SK-N-SH (cell line): Measurements from ENCODE around the gene UBE2D1. TPM values are rescaled to one million over a fixed set of nuclear protein-coding genes. Genes with fewer than 3 reads are reported as not detected.

Source experiments
- CTCF ChIA-PET: fragments of 300-600, 350-600 bp; formaldehyde crosslinking; extraction: SDS; loops from one replicate; lab custom pipeline; 2021; lab: Yijun Ruan, JAX
- POLR2A ChIA-PET: fragments of 350-600 bp; sonication (Branson Sonifier 250); formaldehyde crosslinking; extraction: SDS; loops from one replicate; lab custom pipeline; 2020; ENCODE audit warnings: antibody characterized with exemption, inconsistent platforms; lab: Yijun Ruan, JAX
- DNase-seq: peaks from one replicate; pipeline ENCODE4 v3.0.0; 2012
- H2AFZ ChIP-seq: fragments of 200-600 bp; sonication (generic); 2 replicates; pipeline ENCODE4 v1.8.1; 2016; ENCODE audit warnings: antibody characterized with exemption, mild to moderate bottlenecking, low read depth
- H3F3A ChIP-seq: fragments of 200-600 bp; sonication (generic); replicated peaks from 2 replicates; pipeline ENCODE3; 2016; ENCODE audit warnings: antibody characterized with exemption, mild to moderate bottlenecking; ENCODE audit not compliant: insufficient read depth
- H3K27ac ChIP-seq, 2 experiments: fragments of 200-500 bp in 1 of 2; fragments of 200-600 bp in 1 of 2; sonication (Bioruptor generic) in 1 of 2; sonication (generic), shearing (Covaris generic) in 1 of 2; 2 replicates each; pipeline versions ENCODE4 v1.5.1 to v1.6.1; 2014 to 2016; ENCODE audit warnings: low read depth in 2 of 2, inconsistent platforms in 1 of 2, low read length in 1 of 2, mild to moderate bottlenecking in 1 of 2, mixed read lengths in 1 of 2
- H3K27me3 ChIP-seq: fragments of 200-600 bp; sonication (generic), shearing (Covaris generic); 2 replicates; pipeline ENCODE4 v1.6.1; 2016; ENCODE audit warnings: mixed run types; ENCODE audit not compliant: insufficient read depth
- H3K36me3 ChIP-seq, 2 experiments: fragments of 200-500 bp in 1 of 2; fragments of 200-600 bp in 1 of 2; sonication (Bioruptor generic) in 1 of 2; sonication (generic) in 1 of 2; replicated peaks in 1 of 2; 2 replicates each; pipeline versions ENCODE3 to v1.5.1; 2014 to 2016; ENCODE audit warnings: low read length in 1 of 2, mild to moderate bottlenecking in 1 of 2; ENCODE audit not compliant: insufficient read depth in 2 of 2, control insufficient read depth in 1 of 2
- H3K4me1 ChIP-seq, 2 experiments: fragments of 200-500 bp in 1 of 2; fragments of 200-600 bp in 1 of 2; sonication (Bioruptor generic) in 1 of 2; sonication (generic), shearing (Covaris generic) in 1 of 2; 2 replicates each; pipeline versions ENCODE4 v1.5.1 to v1.6.1; 2014 to 2016; ENCODE audit warnings: low read depth in 1 of 2, low read length in 1 of 2, mixed run types in 1 of 2; ENCODE audit not compliant: insufficient read depth in 2 of 2, control insufficient read depth in 1 of 2
- H3K4me2 ChIP-seq: fragments of 200-600 bp; sonication (generic), shearing (Covaris generic); 2 replicates; pipeline ENCODE4 v1.6.1; 2017; ENCODE audit warnings: mixed run types
- H3K4me3 ChIP-seq, 2 experiments: fragments of 200-500 bp in 1 of 2; fragments of 200-600 bp in 1 of 2; sonication (Bioruptor generic) in 1 of 2; sonication (generic), shearing (Covaris generic) in 1 of 2; 2 replicates each; pipeline versions ENCODE4 v1.5.1 to v1.8.1; 2014 to 2016; ENCODE audit warnings: low read depth in 2 of 2, inconsistent platforms in 1 of 2, low read length in 1 of 2, mild to moderate bottlenecking in 1 of 2, mixed read lengths in 1 of 2, moderate library complexity in 1 of 2
- H3K79me2 ChIP-seq: fragments of 200-600 bp; sonication (generic); 2 replicates; pipeline ENCODE4 v1.8.1; 2017; ENCODE audit warnings: mild to moderate bottlenecking; ENCODE audit not compliant: insufficient read depth
- H3K9ac ChIP-seq: fragments of 200-600 bp; sonication (generic); 2 replicates; pipeline ENCODE4 v1.6.1; 2017; ENCODE audit warnings: mixed run types
- H3K9me2 ChIP-seq: fragments of 200-600 bp; sonication (generic); 2 replicates; pipeline ENCODE4 v1.6.1; 2017; ENCODE audit warnings: mixed run types
- H3K9me3 ChIP-seq: fragments of 200-600 bp; sonication (generic); 2 replicates; pipeline ENCODE4 v1.6.1; 2017; ENCODE audit warnings: mixed run types, mild to moderate bottlenecking, moderate library complexity
- H4K20me1 ChIP-seq: fragments of 200-600 bp; sonication (generic); 2 replicates; pipeline ENCODE4 v1.6.1; 2017; ENCODE audit warnings: mild to moderate bottlenecking, mixed run types; ENCODE audit not compliant: insufficient read depth
- EP300 ChIP-seq, 2 experiments: IDR thresholded peaks; 2 replicates each; pipeline versions ENCODE4 v1.4.0 to v1.6.1; 2012; ENCODE audit warnings: borderline replicate concordance in 1 of 2, low read depth in 1 of 2, low read length in 1 of 2
- FOSL2 ChIP-seq: IDR thresholded peaks from 2 replicates; pipeline ENCODE4 v1.4.0; 2012; ENCODE audit warnings: low read depth, mild to moderate bottlenecking, moderate library complexity, borderline replicate concordance
- GABPA ChIP-seq: IDR thresholded peaks from 2 replicates; pipeline ENCODE4 v1.4.0; 2012; ENCODE audit warnings: low read depth, mild to moderate bottlenecking
- GATA2 ChIP-seq: sonication (generic); formaldehyde crosslinking; IDR thresholded peaks from 2 replicates; pipeline ENCODE4 v1.5.0; 2020; ENCODE audit warnings: mild to moderate bottlenecking, missing genetic modification reagents
- JUND ChIP-seq: IDR thresholded peaks from 2 replicates; pipeline ENCODE4 v1.4.0; 2012
- RCOR1 ChIP-seq: fragments of 150-350 bp; IDR thresholded peaks from 2 replicates; pipeline ENCODE4 v1.6.1; 2017; ENCODE audit warnings: antibody characterized with exemption, low read length
- RXRA ChIP-seq: IDR thresholded peaks from 2 replicates; pipeline ENCODE4 v1.4.0; 2012; ENCODE audit warnings: low read depth, mild to moderate bottlenecking, borderline replicate concordance
- SMC3 ChIP-seq: IDR thresholded peaks from 2 replicates; pipeline ENCODE4 v1.6.1; 2012; ENCODE audit warnings: low read depth, low read length, improper control_type of control experiment
- TAF1 ChIP-seq: IDR thresholded peaks from 2 replicates; pipeline ENCODE4 v1.6.1; 2012; ENCODE audit warnings: low read depth, mild to moderate bottlenecking, low read length, moderate library complexity, borderline replicate concordance
- TCF12 ChIP-seq: IDR thresholded peaks from 2 replicates; pipeline ENCODE4 v1.4.0; 2012
- WGBS: methylation state at CpG from one replicate; pipeline ENCODE4 v1.1.6; 2017; ENCODE audit warnings: low lambda C conversion rate; 5-methylcytosine and 5-hydroxymethylcytosine counted together
- polyA plus RNA-seq, 3 experiments: library from polyadenylated mRNA; depleted of rRNA; stranded (reverse); fragments of >200 nt; gene quantifications; 2 replicates each; pipeline ENCODE4 v1.2.3, GENCODE V29; 2012
- TF ChIP-seq, protein P1 (sequence below): fragments of 150-350 bp; IDR thresholded peaks from 2 replicates; pipeline ENCODE4 v1.6.1; 2016; ENCODE audit warnings: mild to moderate bottlenecking, low read depth, low read length
- TF ChIP-seq, protein P2 (sequence below): IDR thresholded peaks from 2 replicates; pipeline ENCODE4 v1.4.0; 2012; ENCODE audit warnings: low read depth
- TF ChIP-seq, protein P3 (sequence below): fragments of 150-350 bp; IDR thresholded peaks from 2 replicates; pipeline ENCODE4 v1.6.1; 2017; ENCODE audit warnings: antibody characterized with exemption, low read length, low read depth, borderline replicate concordance

Gene UBE2D1
- polyA plus RNA-seq, 1 of the 3 experiments (the other 2 are of a cell fraction): 8.7 TPM

GRCh38 chr10:58322835-58323209, 12.0 kb upstream of the UBE2D1 start (continued):
- TF ChIP-seq GATA2 (CRISPR knock-in tag) (no peak), TAF1 (no peak), FOSL2 (no peak), SMC3 (no peak)
- TF ChIP-seq, protein P1, sequence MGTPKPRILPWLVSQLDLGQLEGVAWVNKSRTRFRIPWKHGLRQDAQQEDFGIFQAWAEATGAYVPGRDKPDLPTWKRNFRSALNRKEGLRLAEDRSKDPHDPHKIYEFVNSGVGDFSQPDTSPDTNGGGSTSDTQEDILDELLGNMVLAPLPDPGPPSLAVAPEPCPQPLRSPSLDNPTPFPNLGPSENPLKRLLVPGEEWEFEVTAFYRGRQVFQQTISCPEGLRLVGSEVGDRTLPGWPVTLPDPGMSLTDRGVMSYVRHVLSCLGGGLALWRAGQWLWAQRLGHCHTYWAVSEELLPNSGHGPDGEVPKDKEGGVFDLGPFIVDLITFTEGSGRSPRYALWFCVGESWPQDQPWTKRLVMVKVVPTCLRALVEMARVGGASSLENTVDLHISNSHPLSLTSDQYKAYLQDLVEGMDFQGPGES: no peak
- TF ChIP-seq, all 33 proteins: peak for 0

DNA sequence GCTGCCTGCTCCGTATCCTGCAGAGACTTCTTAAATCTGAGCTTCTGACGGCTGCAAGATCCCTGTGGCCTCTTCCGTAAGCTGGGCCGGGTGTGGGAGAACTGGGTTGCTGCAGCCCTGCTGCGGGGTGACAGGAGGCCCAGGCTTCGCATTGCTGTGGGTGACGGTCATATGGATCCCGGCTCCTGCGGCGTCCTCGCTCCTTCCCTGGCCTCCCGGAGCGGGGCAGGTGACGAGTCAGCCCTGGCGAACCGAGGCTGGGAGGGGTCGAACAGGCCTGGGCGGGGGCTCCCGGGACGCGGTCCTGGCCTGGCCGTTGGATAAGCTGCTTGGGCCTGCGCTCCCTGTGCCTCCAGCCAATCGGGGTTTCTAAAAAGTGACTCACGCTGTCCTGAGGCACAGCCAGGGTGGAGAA, 7.8 kb upstream of the UBE2D1 start:
- 89% methylated on average over 21 of the region's 25 CpGs for WGBS
- H3K9ac ChIP-seq: no peak overlapping the region
- H3K4me3 ChIP-seq: no peak overlapping the region

More for the DNA sequence above, 7.8 kb upstream of the UBE2D1 start:
- H3K27ac ChIP-seq: no peak overlapping the region
- no peaks in the 10 kb centered on the region for H3F3A ChIP-seq
- no peaks in the 10 kb centered on the region for H3K36me3 ChIP-seq
- H3K27me3 ChIP-seq: no peaks in the 10 kb centered on the region; the same call in 1 of the 2 replicates
- H3K9me3 ChIP-seq: no peaks in the 10 kb centered on the region
- no peak for TF ChIP-seq GATA2 (CRISPR knock-in tag)
- TF ChIP-seq, protein P2, sequence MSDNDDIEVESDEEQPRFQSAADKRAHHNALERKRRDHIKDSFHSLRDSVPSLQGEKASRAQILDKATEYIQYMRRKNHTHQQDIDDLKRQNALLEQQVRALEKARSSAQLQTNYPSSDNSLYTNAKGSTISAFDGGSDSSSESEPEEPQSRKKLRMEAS: no peak
- no peak for TF ChIP-seq RXRA
- no peak for TF ChIP-seq GABPA
- TF ChIP-seq TCF12: no peak
- TF ChIP-seq EP300 (IDR thresholded peaks at IDR 0.05; ENCODE audit: borderline replicate concordance in 1 of 2, low read depth in 1 of 2, low read length in 1 of 2): no peak
- TF ChIP-seq, protein P1: no peak
- no peak for TF ChIP-seq FOSL2
- no peak for TF ChIP-seq RCOR1
- TF ChIP-seq, protein P3, sequence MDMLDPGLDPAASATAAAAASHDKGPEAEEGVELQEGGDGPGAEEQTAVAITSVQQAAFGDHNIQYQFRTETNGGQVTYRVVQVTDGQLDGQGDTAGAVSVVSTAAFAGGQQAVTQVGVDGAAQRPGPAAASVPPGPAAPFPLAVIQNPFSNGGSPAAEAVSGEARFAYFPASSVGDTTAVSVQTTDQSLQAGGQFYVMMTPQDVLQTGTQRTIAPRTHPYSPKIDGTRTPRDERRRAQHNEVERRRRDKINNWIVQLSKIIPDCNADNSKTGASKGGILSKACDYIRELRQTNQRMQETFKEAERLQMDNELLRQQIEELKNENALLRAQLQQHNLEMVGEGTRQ: no peak
- no peak for TF ChIP-seq JUND
- no peak overlapping the region for H3K4me2 ChIP-seq
- no peak for DNase-seq
- H3K9me2 ChIP-seq: no peaks in the 10 kb centered on the region
- ChIA-PET POLR2A (interaction anchor here (1.4 kb wide), 1 partner anchor 8 kb away, joined by 3 read pairs; the partner anchor contains the start of gene UBE2D1), CTCF (interaction anchor here (0.8 to 1.0 kb wide), 3 partner anchors 17 to 27 kb away, joined by 3 read pairs; no protein-coding TSS in a partner anchor)
- H3K4me1 ChIP-seq: no peaks in the 10 kb centered on the region
- H4K20me1 ChIP-seq: no peaks in the 10 kb centered on the region
- no peak overlapping the region for H2AFZ ChIP-seq
- H3K79me2 ChIP-seq: no peaks in the 10 kb centered on the region
